Heart right ventricle (tissue), 16 donors: ENCODE data around the gene IQSEC3. TPM values are rescaled to one million over a fixed set of nuclear protein-coding genes. Genes with fewer than 3 reads are reported as not detected.
"Not testable (repeated sequence)": the region's sequence is repeated elsewhere in the genome, so short reads cannot be mapped to it uniquely, and the experiment has no call there.

ENCODE experiments used
- ATAC-seq, 8 donors: fragments of 200-7000 bp; cut with Tn5 transposase; one replicate each; pipeline ENCODE4 v1.9.1; 2020; ENCODE audit warnings: mild to moderate bottlenecking in 8 of 8, moderate library complexity in 8 of 8, moderate number of reproducible peaks in 1 of 8
- DNase-seq, 2 donors: peaks; one replicate each; pipeline ENCODE4 v3.0.0-alpha.2; 2020
- H3K27ac ChIP-seq, 10 donors: fragments of 200-600 bp; sonication (generic) in 2 of 10; one replicate each; pipeline versions ENCODE4 v1.5.0 to v1.8.0; 2020 to 2022; ENCODE audit warnings: mild to moderate bottlenecking in 3 of 10
- H3K27me3 ChIP-seq, 7 donors: fragments of 200-600 bp; one replicate each; pipeline ENCODE4 v1.8.0; 2021 to 2022; ENCODE audit warnings: mild to moderate bottlenecking in 2 of 7
- H3K36me3 ChIP-seq, 9 donors: fragments of 200-600 bp; sonication (generic) in 1 of 9; one replicate each; pipeline versions ENCODE4 v1.5.0 to v1.8.0; 2020 to 2022; ENCODE audit warnings: mild to moderate bottlenecking in 2 of 9
- H3K4me1 ChIP-seq, 9 donors: fragments of 200-600 bp; sonication (generic) in 1 of 9; one replicate each; pipeline versions ENCODE4 v1.5.0 to v1.8.0; 2020 to 2022; ENCODE audit warnings: mild to moderate bottlenecking in 4 of 9
- H3K4me3 ChIP-seq, 10 donors: fragments of 200-600 bp; sonication (generic) in 2 of 10; one replicate each; pipeline versions ENCODE4 v1.5.0 to v1.8.0; 2020 to 2022; ENCODE audit warnings: mild to moderate bottlenecking in 7 of 10, moderate library complexity in 2 of 10
- H3K9me3 ChIP-seq, 11 donors: fragments of 200-600 bp in 10 of 11; sonication (generic) in 2 of 11; one replicate each; pipeline versions ENCODE4 v1.5.0 to v1.8.0; 2013 to 2022; ENCODE audit warnings: mild to moderate bottlenecking in 2 of 11, control low read depth in 1 of 11, moderate library complexity in 1 of 11
- WGBS, 2 donors: extraction: QIAGEN DNeasy Blood & Tissue Kit; methylation state at CpG; one replicate each; pipeline ENCODE4 v1.1.7; 2013; ENCODE audit warnings: inconsistent platforms in 1 of 2; 5-methylcytosine and 5-hydroxymethylcytosine counted together
- intact Hi-C, 10 donors: fragments of 100-400 bp; cut with DNase I; formaldehyde crosslinking; loops; one replicate each; pipeline versions ENCODE4 v1.11.1 to v1.14.2; 2022
- polyA plus RNA-seq, 2 donors: library from polyadenylated mRNA; stranded (reverse); fragments of 200-250 nt; gene quantifications; one replicate each; pipeline ENCODE4 v1.2.3, GENCODE V29; 2013
- total RNA-seq, 10 donors: library from RNA; stranded (reverse); fragmentation: NEBNext Ultra II Directional in 3 of 10; extraction: Animal tissue kit (Norgen Biotek cat#: 25700) in 3 of 10; gene quantifications; one replicate each; pipeline versions ENCODE4 v1.2.1 to v1.2.4, GENCODE V29; 2021 to 2023
- donor health status: Arrhythmogenic right ventricular cardiomyopathy.
- donor health status: ischemic (EF 13 %, LVEDD 7.1; RV severe dilation, severe dysfunction).
- donor health status: healthy with polysubstance abuse.
- donor health status: DM: no; HTN: yes; CAD: no.
- donor health status: DM: no; HTN: no; CAD: no.
- donor health status: ischemic (EF 25% LVEDD 6.9; RV normal size, moderate dysfunction).
- donor health status: ischemic (EF 25% LVEDD 5.7; RV mildly dilated, moderate dysfunction).
- donor health status: healthy.
- donor health status: DM: yes; HTN: yes; CAD: no.
- donor health status: Ischemic cardiomyopathy.
- donor health status: ischemic (EF 35%, LVEDD 5.7; RV mildly dilated, moderate dysfunction).
- donor health status: nonischemic (EF 11% LVEDD 7.7; RV severe dilation, severe dysfunction).
- donor health status: DM: yes; HTN: yes; CAD: no.
- donor health status: PGD.
- donor health status: ischemic (EF 29% LVEDD 5.4; RV normal size, mild dysfunction).
- donor health status: nonischemic (EF 23%, LVEDD 6.1; RV moderate dilation, normal function).

The IQSEC3 gene
- total and polyA plus RNA-seq, 12 donors = 0.30 to 2.7 (median 1.1) TPM

DNA sequence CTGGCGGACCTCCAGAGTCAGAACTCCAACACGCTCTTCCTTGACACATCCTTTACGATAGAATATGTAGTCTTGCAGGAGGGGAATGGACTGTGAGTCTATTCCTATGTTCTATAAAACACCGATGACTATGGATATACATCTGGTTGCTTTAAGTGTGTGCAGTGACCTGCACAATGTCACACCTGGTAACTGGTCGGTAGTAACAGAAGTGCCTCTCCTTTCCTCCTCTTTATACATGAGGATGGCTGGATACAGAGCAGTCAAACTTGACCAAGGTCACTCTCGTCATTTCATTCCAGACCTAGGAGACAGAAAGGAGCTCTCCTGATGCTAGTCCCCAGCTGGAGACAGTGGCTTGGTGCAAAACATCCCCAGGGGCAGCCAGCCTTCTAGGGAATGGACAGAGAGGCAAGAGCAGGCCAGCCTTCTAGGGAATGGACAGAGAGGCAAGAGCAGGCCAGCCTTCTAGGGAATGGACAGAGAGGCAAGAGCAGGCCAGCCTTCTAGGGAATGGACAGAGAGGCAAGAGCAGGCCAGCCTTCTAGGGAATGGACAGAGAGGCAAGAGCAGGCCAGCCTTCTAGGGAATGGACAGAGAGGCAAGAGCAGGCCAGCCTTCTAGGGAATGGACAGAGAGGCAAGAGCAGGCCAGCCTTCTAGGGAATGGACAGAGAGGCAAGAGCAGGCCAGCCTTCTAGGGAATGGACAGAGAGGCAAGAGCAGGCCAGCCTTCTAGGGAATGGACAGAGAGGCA is 21.2 kb upstream of the IQSEC3 start:
- H3K9me3 ChIP-seq, intact Hi-C loops, DNase-seq, H3K27ac ChIP-seq, H3K36me3 ChIP-seq, H3K4me3 ChIP-seq, H3K4me1 ChIP-seq: not testable (repeated sequence)
- 73 to 75% methylated on average over 6 of the region's 6 CpGs for WGBS, 2 donors
- H3K27me3 ChIP-seq = peaks cover 0 to 33% (median 3%) of the 10 kb centered on the region in 7 donors
- ATAC-seq = peak in 3 of 8 donors; percentile 23 to 41 (median 29)

DNA sequence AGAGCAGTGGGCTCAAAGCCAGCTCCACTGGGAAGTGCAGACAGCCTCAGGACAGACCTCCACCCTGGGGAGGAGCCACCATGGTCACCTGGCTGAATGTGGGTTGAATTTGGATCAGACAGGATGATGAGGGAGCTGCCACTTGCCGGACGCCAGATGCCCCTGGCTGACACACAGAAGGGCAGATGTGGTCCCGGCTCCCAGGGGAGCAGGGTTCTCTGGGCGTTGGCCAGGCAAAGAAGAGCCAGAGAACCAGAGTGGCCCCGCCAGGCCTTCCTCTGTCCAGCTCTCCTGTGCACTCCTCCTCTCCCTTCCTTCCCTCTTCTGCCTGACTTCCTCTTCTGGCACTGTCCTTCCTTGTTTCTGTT is 20.6 kb upstream of the IQSEC3 start:
- WGBS, 2 donors = 65 to 74% methylated on average over 4 to 5 of the region's 5 CpGs
- H3K4me1 ChIP-seq, H3K9me3 ChIP-seq, intact Hi-C loops, H3K4me3 ChIP-seq, H3K36me3 ChIP-seq, H3K27ac ChIP-seq, DNase-seq: not testable (repeated sequence)
- H3K27me3 ChIP-seq = peaks cover 0 to 33% (median 3%) of the 10 kb centered on the region in 7 donors
- peak in 4 of 8 donors; percentile 57 to 73 (median 65) for ATAC-seq

DNA sequence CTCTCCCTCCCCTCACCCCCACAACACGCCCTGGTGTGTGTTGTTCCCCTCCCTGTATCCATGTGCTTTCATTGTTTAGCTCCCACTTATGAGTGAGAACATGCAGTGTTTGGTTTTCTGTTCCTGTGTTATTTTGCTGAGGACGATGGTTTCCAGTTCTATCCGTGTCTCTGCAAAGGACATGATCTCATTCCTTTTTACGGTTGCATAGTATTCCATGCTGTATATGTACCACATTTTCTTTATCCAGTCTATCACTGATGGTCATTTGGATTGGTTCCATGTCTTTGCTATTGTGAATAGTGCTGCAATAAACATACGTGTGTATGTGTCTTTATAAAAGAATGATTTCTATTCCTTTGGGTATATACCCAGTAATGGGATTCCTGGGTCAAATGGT is 20.0 kb upstream of the IQSEC3 start:
- H3K4me3 ChIP-seq, H3K4me1 ChIP-seq, H3K9me3 ChIP-seq, H3K36me3 ChIP-seq, DNase-seq, H3K27ac ChIP-seq, intact Hi-C loops, ATAC-seq: not testable (repeated sequence)
- H3K27me3 ChIP-seq = peaks cover 0 to 38% (median 7%) of the 10 kb centered on the region in 7 donors
- WGBS, 2 donors = 64 to 70% methylated on average over 5 of the region's 5 CpGs

DNA sequence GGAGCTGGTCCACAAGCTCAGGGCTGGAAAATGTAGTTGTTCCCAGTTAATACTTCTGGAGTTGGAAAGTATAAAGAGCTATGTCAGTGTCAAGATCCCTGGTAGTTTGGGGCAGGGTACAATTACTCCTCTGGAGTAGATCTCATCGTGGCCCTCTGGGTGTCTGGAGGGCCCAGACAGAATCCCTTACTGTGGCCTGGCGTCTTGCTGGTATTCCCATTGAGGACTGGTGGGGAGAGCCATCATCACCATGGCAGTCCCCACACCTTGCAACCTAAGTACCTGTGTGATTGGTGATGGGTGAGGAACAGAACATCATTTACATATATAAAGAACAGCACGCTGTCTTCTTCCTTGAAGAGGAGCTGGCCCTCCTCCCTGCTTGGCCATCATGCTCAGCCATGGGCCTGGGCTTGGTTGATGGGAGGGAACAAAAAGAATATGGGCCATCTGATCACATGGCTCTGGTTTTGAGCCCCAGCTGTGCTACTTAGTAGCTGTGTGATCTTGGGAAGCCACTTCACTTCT is 18.8 kb upstream of the IQSEC3 start:
- peak in 1 of 8 donors; percentile 21 for ATAC-seq
- H3K4me1 ChIP-seq, intact Hi-C loops, H3K27ac ChIP-seq, H3K4me3 ChIP-seq, H3K9me3 ChIP-seq, H3K36me3 ChIP-seq, DNase-seq: not testable (repeated sequence)
- 64 to 68% methylated on average over 3 of the region's 3 CpGs for WGBS, 2 donors
- H3K27me3 ChIP-seq = peaks cover 0 to 50% (median 15%) of the 10 kb centered on the region in 7 donors

DNA sequence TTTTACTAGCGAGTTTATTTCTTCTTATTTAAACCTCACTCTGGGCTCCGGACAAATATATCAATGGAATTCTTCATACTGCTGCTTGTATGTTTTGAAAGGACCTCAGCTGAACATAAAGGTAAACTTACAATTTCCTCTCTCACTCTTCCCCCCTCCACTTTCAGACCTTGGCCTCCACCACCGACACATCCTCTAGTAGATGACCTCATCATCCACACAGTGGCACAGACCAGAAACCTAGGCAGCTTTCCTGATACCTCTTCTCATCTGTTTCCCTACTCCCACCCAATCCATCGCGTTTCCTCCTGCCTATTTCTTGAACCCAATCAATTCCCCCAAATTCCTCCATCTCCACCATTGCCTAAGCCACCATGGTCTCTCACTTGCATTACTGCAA is 17.4 kb upstream of the IQSEC3 start:
- H3K36me3 ChIP-seq, DNase-seq, intact Hi-C loops, H3K9me3 ChIP-seq, H3K4me1 ChIP-seq, H3K4me3 ChIP-seq, ATAC-seq, H3K27ac ChIP-seq: not testable (repeated sequence)
- H3K27me3 ChIP-seq = peaks cover 5 to 50% (median 22%) of the 10 kb centered on the region in 7 donors
- WGBS, 2 donors = 72 to 73% methylated on average over 5 of the region's 5 CpGs

DNA sequence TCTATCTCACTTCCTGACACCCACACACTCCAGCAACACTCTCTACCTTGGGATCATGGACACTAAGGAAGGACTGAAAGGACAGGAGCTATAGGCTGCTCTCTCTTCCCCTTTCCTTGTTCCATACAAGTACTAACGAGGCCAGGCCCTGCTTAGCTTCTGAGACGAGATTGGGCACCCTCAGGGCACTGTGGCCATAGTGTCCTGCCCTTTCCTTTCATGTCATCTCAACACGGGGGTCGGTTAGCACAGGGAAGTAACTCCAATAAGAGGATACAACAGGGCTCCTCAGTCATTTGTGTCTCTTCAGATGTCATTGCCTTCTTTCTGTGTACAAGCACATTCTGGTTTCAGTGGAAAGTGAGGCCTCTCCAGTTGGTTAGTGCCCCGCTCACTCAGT is 15.5 kb upstream of the IQSEC3 start:
- intact Hi-C loops, ATAC-seq: not testable (repeated sequence)

DNA sequence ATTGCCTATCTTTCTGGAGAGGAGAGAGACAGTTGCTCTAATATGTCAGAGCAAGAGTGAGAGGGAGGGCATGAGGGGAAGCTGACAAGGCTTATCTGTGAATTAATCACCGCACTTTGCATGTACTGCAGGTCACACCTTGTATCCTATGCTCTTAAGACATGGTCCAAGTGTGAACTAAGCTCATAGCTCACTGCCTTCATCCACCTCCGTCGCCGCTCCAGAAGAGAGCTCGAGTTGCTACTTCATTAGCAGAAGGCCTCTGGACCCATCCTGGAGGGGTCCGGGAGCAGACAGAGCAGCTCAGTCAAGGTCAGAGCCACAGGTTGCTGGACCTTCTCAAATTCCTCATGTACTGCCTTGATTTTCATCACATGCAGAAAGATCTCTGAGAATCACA is 14.6 kb upstream of the IQSEC3 start:
- H3K36me3 ChIP-seq, intact Hi-C loops, ATAC-seq, H3K27ac ChIP-seq, H3K4me3 ChIP-seq, DNase-seq, H3K4me1 ChIP-seq, H3K9me3 ChIP-seq: not testable (repeated sequence)
- 66 to 70% methylated on average over 6 of the region's 6 CpGs for WGBS, 2 donors
- H3K27me3 ChIP-seq = peaks cover 10 to 63% (median 44%) of the 10 kb centered on the region in 7 donors

More for the DNA sequence above, 15.5 kb upstream of the IQSEC3 start:
- not testable (repeated sequence) for H3K4me1 ChIP-seq, H3K4me3 ChIP-seq, DNase-seq, H3K36me3 ChIP-seq, H3K9me3 ChIP-seq, H3K27ac ChIP-seq
- H3K27me3 ChIP-seq = peaks cover 10 to 55% (median 36%) of the 10 kb centered on the region in 7 donors
- 61 to 64% methylated on average over 5 of the region's 5 CpGs for WGBS, 2 donors

DNA sequence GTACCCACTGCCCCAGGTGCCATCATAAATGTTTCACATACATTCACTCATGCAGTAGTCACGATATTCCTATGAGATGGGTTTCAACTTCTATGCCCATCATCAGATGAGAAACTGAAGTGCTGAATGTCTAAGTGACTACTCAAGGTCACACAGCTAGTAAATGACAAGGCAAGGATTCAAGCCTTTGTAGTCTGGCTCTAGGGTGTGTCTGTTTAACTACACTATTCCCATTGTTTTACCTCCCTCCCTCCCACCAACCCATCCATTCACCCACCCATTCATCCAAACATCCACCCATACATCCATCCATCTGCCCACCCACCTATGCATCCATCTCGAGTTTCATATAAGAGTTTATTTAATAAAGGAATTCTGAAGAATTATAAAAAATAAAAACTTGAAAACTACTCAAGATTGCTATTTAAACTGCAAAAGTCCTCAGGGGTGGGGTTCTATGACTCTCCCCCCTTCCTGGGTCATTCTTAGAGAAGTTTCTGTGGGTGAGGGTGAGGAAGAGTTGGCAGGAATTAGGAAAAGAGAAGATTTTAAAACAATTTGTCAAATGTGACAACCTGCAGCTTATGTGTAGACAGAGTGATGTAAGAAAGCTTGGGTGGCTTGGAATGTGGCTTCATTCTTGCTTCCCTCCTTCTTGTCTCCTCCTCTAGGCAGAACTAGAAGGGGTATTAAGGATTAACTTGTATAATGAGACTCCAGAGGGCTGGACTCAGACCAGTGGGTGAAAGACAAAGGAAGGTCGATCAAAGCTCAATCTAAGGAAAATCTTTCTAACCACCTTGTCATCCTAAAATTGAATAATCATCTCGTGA is 13.4 kb upstream of the IQSEC3 start:
- H3K4me3 ChIP-seq, H3K9me3 ChIP-seq, H3K36me3 ChIP-seq, ATAC-seq, H3K27ac ChIP-seq, DNase-seq, intact Hi-C loops, H3K4me1 ChIP-seq: not testable (repeated sequence)
- peaks cover 10 to 68% (median 54%) of the 10 kb centered on the region in 7 donors for H3K27me3 ChIP-seq
- WGBS, 2 donors = 58 to 59% methylated on average over 3 to 4 of the region's 4 CpGs
